PFSK-1 (cell line): ENCODE data around the gene TNNT1.

Experiments
- POLR2AphosphoS5 ChIP-seq: IDR thresholded peaks from 2 replicates; pipeline ENCODE4 v1.6.1; 2012; ENCODE audit warnings: low read depth, mild to moderate bottlenecking, control low read depth, low read length, moderate library complexity
- REST ChIP-seq, 2 experiments: IDR thresholded peaks; 2 replicates each; pipeline versions ENCODE4 v1.6.1 to v1.8.0; 2011 to 2012; ENCODE audit warnings: low read depth in 2 of 2, low read length in 2 of 2, control low read depth in 1 of 2, inconsistent platforms in 1 of 2, mild to moderate bottlenecking in 1 of 2, moderate library complexity in 1 of 2; ENCODE audit not compliant: insufficient read depth in 1 of 2
- SIN3A ChIP-seq: IDR thresholded peaks from 2 replicates; pipeline ENCODE4 v1.6.1; 2012; ENCODE audit warnings: mild to moderate bottlenecking, low read length, moderate library complexity, borderline replicate concordance; ENCODE audit not compliant: insufficient read depth
- TAF1 ChIP-seq: IDR thresholded peaks from 2 replicates; pipeline ENCODE4 v1.6.1; 2012; ENCODE audit warnings: low read length, control low read depth, borderline replicate concordance; ENCODE audit not compliant: insufficient read depth

- TF ChIP-seq SIN3A, result no peak
- TF ChIP-seq POLR2AphosphoS5, result no peak
- TF ChIP-seq REST (IDR thresholded peaks at IDR 0.05; ENCODE audit: insufficient read depth in 1 of 2, low read depth in 2 of 2, low read length in 2 of 2), result no peak
- TF ChIP-seq TAF1, result no peak
Measured at GRCh38 chr19:55171440-55171839, 22.4 kb upstream of the TNNT1 start.
